HFFc6 (cell line): ENCODE measurements around the gene REC114. TPM values are rescaled to one million over a fixed set of nuclear protein-coding genes. Genes with fewer than 3 reads are reported as not detected.

Experiments
- DNase-seq: peaks from one replicate; pipeline ENCODE4 v3.0.0-alpha.2; 2018
- H3K27ac Mint-ChIP-seq: 2 replicates; pipeline ENCODE4 v1.8.0; 2020; ENCODE audit warnings: mild to moderate bottlenecking, mixed read lengths
- H3K27me3 Mint-ChIP-seq: 2 replicates; pipeline ENCODE4 v1.8.0; 2021; ENCODE audit warnings: mild to moderate bottlenecking, moderate library complexity, mixed read lengths; ENCODE audit not compliant: insufficient read depth
- H3K36me3 Mint-ChIP-seq: 2 replicates; pipeline ENCODE4 v1.8.0; 2021; ENCODE audit warnings: low read depth, mixed read lengths
- H3K4me1 Mint-ChIP-seq: 2 replicates; pipeline ENCODE4 v1.8.0; 2020; ENCODE audit warnings: low read depth, mixed read lengths
- H3K4me3 Mint-ChIP-seq: 2 replicates; pipeline ENCODE4 v1.8.0; 2020; ENCODE audit warnings: mild to moderate bottlenecking, moderate library complexity, mixed read lengths
- H3K9me3 Mint-ChIP-seq: 2 replicates; pipeline ENCODE4 v1.8.0; 2020; ENCODE audit warnings: mild to moderate bottlenecking, mixed read lengths
- total RNA-seq, 6 experiments: library from RNA; stranded (reverse); fragmentation: NEBNext Ultra II Directional; extraction: Animal tissue kit (Norgen Biotek cat#: 25700); gene quantifications; 2 replicates in 1 of 6; 3 replicates in 5 of 6; pipeline ENCODE4 v1.2.3, GENCODE V29; 2021
- TF ChIP-seq, protein P1 (sequence below): fragments of 200-600 bp; sonication (generic); IDR thresholded peaks from 2 replicates; pipeline ENCODE4 v1.5.0; 2021; ENCODE audit warnings: antibody characterized with exemption, mild to moderate bottlenecking

The REC114 gene
- total RNA-seq, 6 experiments from 2014 or later = not detected

DNA sequence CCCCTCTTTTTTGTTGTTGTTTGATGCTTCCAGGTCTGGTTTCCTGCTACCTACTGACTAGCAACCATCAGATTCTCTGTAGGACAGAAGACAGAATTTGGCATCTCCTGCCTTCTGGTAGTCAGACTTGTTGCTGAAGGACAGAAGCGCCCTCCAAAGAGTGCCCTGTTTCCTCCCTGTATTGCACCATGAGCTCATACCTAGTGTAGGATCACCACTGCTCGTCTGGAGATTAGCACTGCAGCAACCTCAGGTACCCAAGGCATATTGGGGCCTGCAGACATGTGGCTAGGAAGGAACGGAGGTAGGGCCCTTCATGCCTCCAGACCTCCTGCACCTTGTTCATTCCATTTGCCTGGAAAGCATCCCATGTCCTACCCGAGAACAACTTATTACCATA, 112.1 kb downstream of the REC114 start:
- Mint-ChIP-seq H3K4me3 (no peak overlapping the region), H3K27ac (no peak overlapping the region), H3K27me3 (no peaks in the 10 kb centered on the region; the same call in 1 of the 2 replicates), H3K9me3 (no peaks in the 10 kb centered on the region), H3K4me1 (peaks cover 22% of the 10 kb centered on the region), H3K36me3 (peaks cover 14% of the 10 kb centered on the region)
- DNase-seq = no peak
- TF ChIP-seq, protein P1, sequence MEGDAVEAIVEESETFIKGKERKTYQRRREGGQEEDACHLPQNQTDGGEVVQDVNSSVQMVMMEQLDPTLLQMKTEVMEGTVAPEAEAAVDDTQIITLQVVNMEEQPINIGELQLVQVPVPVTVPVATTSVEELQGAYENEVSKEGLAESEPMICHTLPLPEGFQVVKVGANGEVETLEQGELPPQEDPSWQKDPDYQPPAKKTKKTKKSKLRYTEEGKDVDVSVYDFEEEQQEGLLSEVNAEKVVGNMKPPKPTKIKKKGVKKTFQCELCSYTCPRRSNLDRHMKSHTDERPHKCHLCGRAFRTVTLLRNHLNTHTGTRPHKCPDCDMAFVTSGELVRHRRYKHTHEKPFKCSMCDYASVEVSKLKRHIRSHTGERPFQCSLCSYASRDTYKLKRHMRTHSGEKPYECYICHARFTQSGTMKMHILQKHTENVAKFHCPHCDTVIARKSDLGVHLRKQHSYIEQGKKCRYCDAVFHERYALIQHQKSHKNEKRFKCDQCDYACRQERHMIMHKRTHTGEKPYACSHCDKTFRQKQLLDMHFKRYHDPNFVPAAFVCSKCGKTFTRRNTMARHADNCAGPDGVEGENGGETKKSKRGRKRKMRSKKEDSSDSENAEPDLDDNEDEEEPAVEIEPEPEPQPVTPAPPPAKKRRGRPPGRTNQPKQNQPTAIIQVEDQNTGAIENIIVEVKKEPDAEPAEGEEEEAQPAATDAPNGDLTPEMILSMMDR = no peak

DNA sequence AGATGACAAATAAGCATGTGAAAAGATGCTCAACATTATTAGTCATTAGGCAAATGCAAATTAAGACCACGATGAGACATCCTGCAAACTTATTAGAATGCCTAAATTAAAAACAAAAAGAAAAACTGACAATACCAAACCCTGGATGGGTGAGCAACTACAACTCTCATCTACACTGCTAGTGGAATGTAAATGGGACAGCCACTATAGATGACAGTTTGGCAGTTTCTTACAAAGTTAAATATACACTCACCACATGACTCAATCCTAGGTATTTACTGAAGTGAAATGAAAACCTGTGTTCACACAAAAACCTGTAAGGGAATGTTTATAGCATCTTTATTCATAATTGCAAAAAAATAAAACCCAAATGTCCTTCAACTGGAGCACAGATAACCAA, 115.6 kb downstream of the REC114 start:
- Mint-ChIP-seq H3K36me3 (peaks cover 26% of the 10 kb centered on the region), H3K9me3 (no peaks in the 10 kb centered on the region), H3K4me3 (no peak overlapping the region), H3K27me3 (no peaks in the 10 kb centered on the region; the same call in 1 of the 2 replicates), H3K4me1 (peaks cover 16% of the 10 kb centered on the region), H3K27ac (no peak overlapping the region; the same call in 1 of the 2 replicates)
- no peak for DNase-seq
- TF ChIP-seq, protein P1 = no peak

DNA sequence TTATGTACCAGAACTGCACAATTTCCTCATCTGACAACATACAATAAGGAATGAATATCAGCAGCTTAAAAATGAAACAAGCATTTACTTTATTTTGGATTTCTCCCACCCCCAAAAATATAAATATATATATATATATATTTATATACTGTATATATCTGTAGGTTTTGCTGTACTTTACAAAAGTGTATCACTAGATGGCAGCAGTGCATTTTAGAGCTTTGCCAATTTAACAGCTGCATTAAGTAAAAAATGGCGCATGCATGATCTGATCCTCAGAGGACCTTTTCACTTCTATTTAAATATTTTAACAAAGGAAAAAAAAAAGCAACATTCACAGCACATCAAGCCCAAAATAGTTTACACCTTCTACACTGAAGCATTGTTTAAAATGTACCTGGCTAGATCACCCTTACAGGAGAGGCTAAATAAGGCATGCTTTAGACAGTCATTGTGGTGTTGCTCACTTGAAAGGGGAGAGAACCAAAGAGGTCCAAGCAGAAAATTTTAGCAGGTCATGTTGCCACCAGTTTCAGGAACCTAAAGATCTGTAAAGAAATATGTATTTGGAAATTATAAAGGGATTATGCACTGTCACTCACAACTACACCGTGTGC, 117.6 kb downstream of the REC114 start:
- Mint-ChIP-seq H3K27me3 (no peaks in the 10 kb centered on the region; the same call in 1 of the 2 replicates), H3K9me3 (no peaks in the 10 kb centered on the region), H3K4me3 (no peak overlapping the region), H3K27ac (peak overlapping the region; percentile 63), H3K36me3 (peaks cover 28% of the 10 kb centered on the region), H3K4me1 (peaks cover 36% of the 10 kb centered on the region)
- TF ChIP-seq, protein P1 = peak; percentile 83
- peak; percentile 67 for DNase-seq

DNA sequence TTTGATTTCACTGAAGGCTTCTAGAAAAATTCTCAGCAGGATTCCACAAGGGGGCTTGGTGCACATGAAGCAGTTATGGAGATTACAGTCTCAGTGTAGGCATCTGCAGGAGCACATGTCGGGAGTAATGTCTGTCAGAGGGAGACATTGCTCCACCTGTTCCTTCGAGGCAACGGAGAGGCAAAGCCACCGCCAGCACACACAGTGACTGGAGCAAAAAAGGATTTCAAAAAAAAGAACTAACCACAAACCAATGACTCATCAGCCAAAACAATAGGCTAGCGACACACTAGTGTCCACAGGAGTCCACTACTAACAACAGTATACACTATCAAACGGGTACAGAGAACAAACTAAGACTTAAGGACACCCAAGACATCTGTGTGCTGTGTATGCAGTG, 121.3 kb downstream of the REC114 start:
- peak; percentile 55 for DNase-seq
- H3K27me3 Mint-ChIP-seq = peaks cover 3% of the 10 kb centered on the region; the same call in 1 of the 2 replicates
- H3K36me3 Mint-ChIP-seq = peaks cover 25% of the 10 kb centered on the region
- TF ChIP-seq, protein P1 = peak; percentile 58
- H3K4me1 Mint-ChIP-seq = peaks cover 26% of the 10 kb centered on the region
- H3K4me3 Mint-ChIP-seq = no peak overlapping the region
- peak overlapping the region; percentile 66; the same call in 1 of the 2 replicates for H3K27ac Mint-ChIP-seq
- H3K9me3 Mint-ChIP-seq = no peaks in the 10 kb centered on the region

DNA sequence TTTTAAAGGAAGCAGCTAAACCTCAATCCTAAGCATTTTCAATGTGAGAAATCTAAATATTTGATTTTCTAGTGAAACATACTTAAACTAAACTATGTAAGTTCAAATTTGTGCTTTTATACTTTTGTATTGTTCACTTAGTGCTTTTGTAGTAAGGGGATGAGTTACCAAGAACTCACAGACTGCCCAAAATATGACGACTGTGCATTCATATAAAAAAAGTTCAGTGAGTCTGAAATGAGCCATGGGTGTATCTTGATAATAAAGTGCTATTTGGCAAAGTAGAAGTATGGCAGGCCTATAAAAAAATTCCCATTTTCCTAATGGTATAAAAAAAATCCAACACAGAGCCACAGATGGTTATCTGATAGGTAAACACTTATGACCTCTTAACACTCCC, 124.1 kb downstream of the REC114 start:
- DNase-seq = no peak
- Mint-ChIP-seq H3K9me3 (no peaks in the 10 kb centered on the region), H3K4me1 (peaks cover 32% of the 10 kb centered on the region), H3K27me3 (peaks cover 3% of the 10 kb centered on the region), H3K36me3 (peaks cover 38% of the 10 kb centered on the region), H3K4me3 (no peak overlapping the region), H3K27ac (peak overlapping the region; percentile 27; the same call in 1 of the 2 replicates)
- TF ChIP-seq, protein P1 = no peak
